GM12878 (cell line): ENCODE results near the gene NDUFB7. TPM values are rescaled to one million over a fixed set of nuclear protein-coding genes. Genes with fewer than 3 reads are reported as not detected.

Experiments used
- ATAC-seq: fragments of 200-7000 bp; cut with Tn5 transposase; 3 replicates; pipeline ENCODE4 v1.9.1; 2020; ENCODE audit warnings: mild to moderate bottlenecking, moderate library complexity
- BruUV-seq: library from RNA; stranded (reverse); fragments of 400-500 nt; replicated peaks from 2 replicates; lab custom pipeline; 2021; lab: Mats Ljungman, UMichigan
- CTCF ChIA-PET: fragments of 300-600 bp; sonication (Branson Sonifier 250); formaldehyde crosslinking; extraction: SDS; loops from one replicate; lab custom pipeline; 2021; ENCODE audit warnings: inconsistent platforms; lab: Yijun Ruan, JAX
- POLR2A ChIA-PET: fragments of 350-600 bp; formaldehyde crosslinking; extraction: SDS; loops from one replicate; lab custom pipeline; 2021; ENCODE audit warnings: inconsistent platforms; lab: Charles Lee
- RAD21 ChIA-PET: fragments of 300-600 bp; sonication (Branson Sonifier 250); formaldehyde crosslinking; loops from one replicate; lab custom pipeline; 2023; ENCODE audit warnings: antibody characterized with exemption; ENCODE audit not compliant: unreplicated experiment; lab: Charles Lee
- SMC1A ChIA-PET: fragments of 300-600 bp; sonication (Branson Sonifier 250); formaldehyde crosslinking; loops from one replicate; lab custom pipeline; 2023; ENCODE audit not compliant: unreplicated experiment, uncharacterized antibody; lab: Charles Lee
- DNase-seq: peaks from one replicate; pipeline ENCODE4 v3.0.0-alpha.2; 2011; ENCODE audit warnings: low read depth, low spot score
- FAIRE-seq: peaks from 3 replicates; lab custom pipeline; 2011; peaks lifted over from hg19 to GRCh38; lab: Jason Lieb, UNC
- H2AFZ ChIP-seq: 2 replicates; pipeline ENCODE4 v1.6.0; 2011; ENCODE audit warnings: low read depth, low read length, control low read depth; ENCODE audit not compliant: control insufficient read depth
- H3K27ac ChIP-seq: 2 replicates; pipeline ENCODE4 v1.5.1; 2011; ENCODE audit warnings: control low read depth; ENCODE audit not compliant: control insufficient read depth, insufficient read depth
- H3K27me3 ChIP-seq, 2 experiments: replicated peaks in 1 of 2; 2 replicates each; pipeline versions ENCODE4 v1.6.0 to v1.6.1; 2011; ENCODE audit warnings: low read length in 1 of 2; ENCODE audit not compliant: control insufficient read depth in 2 of 2, insufficient read depth in 2 of 2
- H3K36me3 ChIP-seq, 2 experiments: 2 replicates each; pipeline ENCODE4 v1.5.1; 2011; ENCODE audit warnings: low read length in 1 of 2; ENCODE audit not compliant: control insufficient read depth in 2 of 2, insufficient read depth in 2 of 2
- H3K4me1 ChIP-seq: 2 replicates; pipeline ENCODE4 v1.6.1; 2011; ENCODE audit warnings: mild to moderate bottlenecking, low read length, moderate library complexity, mixed read lengths; ENCODE audit not compliant: control insufficient read depth, insufficient read depth
- H3K4me2 ChIP-seq: 2 replicates; pipeline ENCODE4 v1.6.0; 2011; ENCODE audit warnings: control low read depth; ENCODE audit not compliant: control insufficient read depth, insufficient read depth
- H3K4me3 ChIP-seq: fragments of 200-600 bp; sonication (generic); 2 replicates; pipeline ENCODE4 v1.5.1; 2016
- H3K79me2 ChIP-seq: 2 replicates; pipeline ENCODE4 v1.6.0; 2011; ENCODE audit warnings: low read length; ENCODE audit not compliant: control insufficient read depth, insufficient read depth
- H3K9ac ChIP-seq: 2 replicates; pipeline ENCODE4 v1.8.0; 2011; ENCODE audit warnings: low read length, control low read depth, mixed read lengths; ENCODE audit not compliant: control insufficient read depth, insufficient read depth
- H3K9me3 ChIP-seq: replicated peaks from 3 replicates; pipeline ENCODE4 v1.5.1; 2011; ENCODE audit warnings: mild to moderate bottlenecking, low read length; ENCODE audit not compliant: control insufficient read depth, insufficient read depth
- H4K20me1 ChIP-seq: 2 replicates; pipeline ENCODE4 v1.6.0; 2011; ENCODE audit not compliant: control insufficient read depth, insufficient read depth
- ESRRA ChIP-seq: IDR thresholded peaks from 2 replicates; pipeline ENCODE4 v1.6.1; 2012; ENCODE audit warnings: mild to moderate bottlenecking, low read length, improper control_type of control experiment
- IKZF2 ChIP-seq, 2 experiments: fragments of 450-650 bp; IDR thresholded peaks; 2 replicates each; pipeline ENCODE4 v1.6.1; 2017; ENCODE audit warnings: mild to moderate bottlenecking in 2 of 2, moderate library complexity in 2 of 2
- IRF4 ChIP-seq: IDR thresholded peaks from 2 replicates; pipeline ENCODE4 v1.6.1; 2011; ENCODE audit warnings: low read depth, low read length
- MEF2B ChIP-seq: fragments of 450-650 bp; IDR thresholded peaks from 2 replicates; pipeline ENCODE4 v1.6.1; 2018; ENCODE audit warnings: mild to moderate bottlenecking, moderate library complexity; ENCODE audit not compliant: partially characterized antibody, poor library complexity, severe bottlenecking
- MTA2 ChIP-seq: fragments of 450-650 bp; IDR thresholded peaks from 2 replicates; pipeline ENCODE4 v1.6.1; 2016; ENCODE audit warnings: low read depth, mild to moderate bottlenecking, moderate library complexity
- NFIC ChIP-seq: IDR thresholded peaks from 2 replicates; pipeline ENCODE4 v1.6.1; 2012; ENCODE audit warnings: low read depth, mild to moderate bottlenecking, inconsistent platforms, low read length, moderate library complexity
- RB1 ChIP-seq: fragments of 450-650 bp; formaldehyde crosslinking; IDR thresholded peaks from 2 replicates; pipeline ENCODE4 v1.6.1; 2017; ENCODE audit warnings: mild to moderate bottlenecking, borderline replicate concordance
- RCOR1 ChIP-seq: conservative IDR thresholded peaks from 2 replicates; pipeline ENCODE4 v1.6.1; 2012; ENCODE audit warnings: low read depth, low read length, improper control_type of control experiment
- SIX5 ChIP-seq: IDR thresholded peaks from 2 replicates; pipeline ENCODE4 v1.6.1; 2011; ENCODE audit warnings: mild to moderate bottlenecking, low read depth, low read length, moderate library complexity; ENCODE audit not compliant: severe bottlenecking
- SMARCA5 ChIP-seq: fragments of 450-650 bp; IDR thresholded peaks from 2 replicates; pipeline ENCODE4 v1.6.1; 2017; ENCODE audit warnings: mild to moderate bottlenecking
- SMC3 ChIP-seq: IDR thresholded peaks from 2 replicates; pipeline ENCODE4 v1.6.1; 2011; ENCODE audit warnings: low read length, improper control_type of control experiment, borderline replicate concordance
- SREBF1 ChIP-seq: IDR thresholded peaks from 2 replicates; pipeline ENCODE4 v1.6.1; 2012; ENCODE audit warnings: mild to moderate bottlenecking, low read length
- TBL1XR1 ChIP-seq: IDR thresholded peaks from 2 replicates; pipeline ENCODE4 v1.6.1; 2012; ENCODE audit warnings: low read depth, low read length, improper control_type of control experiment
- TCF3 ChIP-seq: IDR thresholded peaks from 2 replicates; pipeline ENCODE4 v1.6.1; 2012; ENCODE audit warnings: low read depth, mild to moderate bottlenecking, low read length, borderline replicate concordance; ENCODE audit not compliant: insufficient read depth
- YBX1 ChIP-seq: fragments of 450-650 bp; IDR thresholded peaks from 2 replicates; pipeline ENCODE4 v1.6.1; 2016; ENCODE audit warnings: antibody characterized with exemption
- ZNF24 ChIP-seq: fragments of 450-650 bp; IDR thresholded peaks from 2 replicates; pipeline ENCODE4 v1.6.1; 2017; ENCODE audit warnings: antibody characterized with exemption, mild to moderate bottlenecking
- WGBS: methylation state at CpG from one replicate; pipeline ENCODE4 v1.1.6; 2016; ENCODE audit warnings: low lambda C conversion rate; ENCODE audit not compliant: insufficient replicate concordance, insufficient coverage; ENCODE audit errors: missing lambda C conversion rate; 5-methylcytosine and 5-hydroxymethylcytosine counted together
- in situ Hi-C: fragments of 300-500 bp; cut with MboI; formaldehyde crosslinking; loops from 9 replicates; pipeline ENCODE4 v1.14.3; 2018; ENCODE audit warnings: mixed read lengths
- intact Hi-C: fragments of 100-400 bp; cut with micrococcal nuclease; formaldehyde crosslinking; loops from one replicate; pipeline ENCODE4 v1.14.2; 2022; ENCODE audit not compliant: unreplicated experiment
- polyA plus RNA-seq, 11 experiments: library from polyadenylated mRNA; depleted of rRNA in 4 of 11; unstranded in 6 of 11; stranded (reverse) in 5 of 11; fragments of >200 nt; fragmentation: Nextera tagmentation in 4 of 11; fragmentation: Illumina TruSeq in 1 of 11; extraction: Ambion mirVana in 4 of 11; extraction: Trizol in 1 of 11; gene quantifications; 1 replicate in 1 of 11; 2 replicates in 10 of 11; pipeline versions ENCODE4 v1.2.1 to v1.2.3, GENCODE V29; 2011 to 2016; ENCODE audit warnings: inconsistent platforms in 2 of 11, missing spikeins in 2 of 11, low read depth in 1 of 11
- total RNA-seq, 4 experiments: library from RNA; depleted of rRNA in 3 of 4; stranded (reverse); fragments of >200 nt in 3 of 4; fragmentation: Illumina TruSeq in 1 of 4; extraction: Trizol in 1 of 4; gene quantifications; 2 replicates each; pipeline versions ENCODE4 v1.2.1 to v1.2.3, GENCODE V29; 2013 to 2021

Gene NDUFB7
- total and polyA plus RNA-seq, 10 of the 15 experiments (the other 5 are each of a cell fraction or from before 2014, with no cell fraction given), result 14.6 to 480 (median 182) TPM

GRCh38 chr19:14577264-14577663 is 5.4 kb upstream of the NDUFB7 start:
- DNase-seq (no peak), ATAC-seq (no peak), FAIRE-seq (no peak)
- H3K79me2 ChIP-seq, result no peaks in the 10 kb centered on the region
- no peaks in the 10 kb centered on the region for H3K9me3 ChIP-seq
- in situ Hi-C loops (loop anchor here (25.0 kb wide), 1 partner anchor 2010 kb away; no protein-coding TSS in a partner anchor), intact Hi-C loops (loop anchor here (10.0 kb wide), 1 partner anchor 208 kb away; no protein-coding TSS in a partner anchor)
- no peaks in the 10 kb centered on the region for H3K27me3 ChIP-seq
- no peak overlapping the region for H2AFZ ChIP-seq
- no peak for TF ChIP-seq ZNF24
- peak; percentile 78 for TF ChIP-seq MEF2B
- TF ChIP-seq SREBF1, result no peak
- no peak for TF ChIP-seq SMC3
- TF ChIP-seq TCF3, result no peak
- TF ChIP-seq TBL1XR1, result no peak
- no peak for TF ChIP-seq RCOR1
- no peak for TF ChIP-seq MTA2
- no peak for TF ChIP-seq RB1
- no peak for TF ChIP-seq IKZF2 (IDR thresholded peaks at IDR 0.05)
- no peak for TF ChIP-seq IRF4
- TF ChIP-seq YBX1, result 0 out of 2 replicates have a peak, but pooled peaks have one; percentile 28
- TF ChIP-seq NFIC, result no peak
- no peak for TF ChIP-seq ESRRA
- no peak for TF ChIP-seq SIX5
- no peak for TF ChIP-seq SMARCA5
- SMC1A ChIA-PET, result interaction anchor here (1.8 to 12.5 kb wide), 2 partner anchors 93 to 110 kb away, joined by 4 to 558 read pairs; partner anchors contain the start of gene ZNF333
- peak overlapping the region; percentile 22; the same call in 1 of the 2 replicates for H3K27ac ChIP-seq
- H3K4me1 ChIP-seq, result peaks cover 22% of the 10 kb centered on the region
- H3K9ac ChIP-seq, result no peak overlapping the region
- no peak overlapping the region; the same call in 1 of the 2 replicates for H3K4me2 ChIP-seq
- H4K20me1 ChIP-seq, result no peaks in the 10 kb centered on the region
- RAD21 ChIA-PET, result interaction anchor here (0.7 to 13.6 kb wide), 4 partner anchors 36 to 115 kb away, joined by 3 to 593 read pairs (median 5); partner anchors contain the start of gene ZNF333
- H3K36me3 ChIP-seq, result no peaks in the 10 kb centered on the region
- CTCF ChIA-PET, result interaction anchor here (2.5 to 14.6 kb wide), 2 partner anchors 104 to 112 kb away, joined by 12 to 803 read pairs; partner anchors contain the start of gene ZNF333
- WGBS, result 0% methylated on average over 5 of the region's 5 CpGs
- no peak overlapping the region for H3K4me3 ChIP-seq
- BruUV-seq, result no TSS peak
- POLR2A ChIA-PET, result interaction anchor here (0.6 to 11.9 kb wide), 5 partner anchors 9 to 1424 kb away, joined by 3 to 190 read pairs (median 3); partner anchors contain the start of gene ZNF333
